PC-3 (cell line): ENCODE measurements around the gene SNRPA. TPM values are rescaled to one million over a fixed set of nuclear protein-coding genes. Genes with fewer than 3 reads are reported as not detected.

ENCODE experiments used
- ATAC-seq: fragments of 200-7000 bp; cut with Tn5 transposase; 2 replicates; pipeline ENCODE4 v1.9.1; 2020; ENCODE audit warnings: mild to moderate bottlenecking, moderate library complexity
- BruUV-seq: library from RNA; stranded (reverse); fragments of 400-500 nt; replicated peaks from 2 replicates; lab custom pipeline; 2021; lab: Mats Ljungman, UMichigan
- CTCF ChIA-PET: fragments of 300-600 bp; sonication (Branson Sonifier 250); formaldehyde crosslinking; loops from one replicate; lab custom pipeline; 2022; ENCODE audit warnings: antibody characterized with exemption; lab: Charles Lee
- POLR2A ChIA-PET: fragments of 300-600 bp; sonication (Branson Sonifier 250); formaldehyde crosslinking; loops from one replicate; lab custom pipeline; 2022; ENCODE audit warnings: antibody characterized with exemption; ENCODE audit not compliant: unreplicated experiment; lab: Charles Lee
- DNase-seq: peaks from one replicate; pipeline ENCODE4 v3.0.0-alpha.2; 2015
- H2AFZ ChIP-seq: fragments of 300-600 bp; sonication (generic); 2 replicates; pipeline ENCODE4 v1.6.0; 2016; ENCODE audit warnings: antibody characterized with exemption, low read length
- H3F3A ChIP-seq: fragments of 300-600 bp; sonication (generic); one replicate; pipeline ENCODE4 v1.6.0; 2017; ENCODE audit warnings: antibody characterized with exemption, low read length, control low read depth, mild to moderate bottlenecking; ENCODE audit not compliant: unreplicated experiment
- H3K27ac ChIP-seq: fragments of 300-600 bp; sonication (generic); 2 replicates; pipeline ENCODE4 v1.5.1; 2016; ENCODE audit warnings: mild to moderate bottlenecking, low read length
- H3K27me3 ChIP-seq: fragments of 300-600 bp; sonication (generic); 2 replicates; pipeline ENCODE4 v1.6.1; 2016; ENCODE audit warnings: low read length, mixed read lengths
- H3K36me3 ChIP-seq: fragments of 300-600 bp; sonication (generic); 2 replicates; pipeline ENCODE4 v1.6.1; 2016; ENCODE audit warnings: low read depth, mixed run types, low read length, mixed read lengths
- H3K4me1 ChIP-seq: fragments of 300-600 bp; sonication (generic); 2 replicates; pipeline ENCODE4 v1.5.1; 2016; ENCODE audit warnings: low read length; ENCODE audit not compliant: insufficient read depth
- H3K4me2 ChIP-seq: fragments of 300-600 bp; sonication (generic); 2 replicates; pipeline ENCODE4 v1.6.0; 2016; ENCODE audit warnings: low read length
- H3K4me3 ChIP-seq: fragments of 300-600 bp; sonication (generic); 2 replicates; pipeline ENCODE4 v1.5.1; 2016; ENCODE audit warnings: mild to moderate bottlenecking, low read length, mixed read lengths
- H3K79me2 ChIP-seq: fragments of 300-600 bp; sonication (generic); 2 replicates; pipeline ENCODE4 v1.6.1; 2017; ENCODE audit warnings: low read length, mixed read lengths
- H3K9ac ChIP-seq: fragments of 300-600 bp; sonication (generic); 2 replicates; pipeline ENCODE4 v1.6.0; 2016; ENCODE audit warnings: mild to moderate bottlenecking, low read length
- H3K9me2 ChIP-seq: fragments of 300-600 bp; sonication (generic); replicated peaks from 2 replicates; pipeline ENCODE4 v1.6.1; 2016; ENCODE audit warnings: mixed run types, low read length, mixed read lengths
- H3K9me3 ChIP-seq: fragments of 300-600 bp; sonication (generic); 2 replicates; pipeline ENCODE4 v1.6.1; 2016; ENCODE audit warnings: low read length, mixed read lengths
- H4K20me1 ChIP-seq: fragments of 300-600 bp; sonication (generic); 2 replicates; pipeline ENCODE4 v1.6.1; 2016; ENCODE audit warnings: low read length, mixed read lengths
- EZH2 ChIP-seq: fragments of 300-600 bp; sonication (generic); IDR thresholded peaks from one replicate; pipeline ENCODE4 v1.6.1; 2017; ENCODE audit warnings: antibody characterized with exemption, mild to moderate bottlenecking, low read length; ENCODE audit not compliant: unreplicated experiment
- EZH2phosphoT487 ChIP-seq: fragments of 300-600 bp; sonication (generic); IDR thresholded peaks from 2 replicates; pipeline ENCODE4 v1.6.1; 2018; ENCODE audit warnings: mild to moderate bottlenecking, antibody characterized with exemption, low read length, borderline replicate concordance
- intact Hi-C: fragments of 100-400 bp; cut with micrococcal nuclease; formaldehyde crosslinking; loops from 2 replicates; pipeline ENCODE4 v1.9.0; 2023
- total RNA-seq: library from RNA; depleted of rRNA; stranded (reverse); fragments of >200 nt; gene quantifications from 2 replicates; pipeline ENCODE4 v1.2.3, GENCODE V29; 2014
- TF ChIP-seq, protein P1 (sequence below): fragments of 300-600 bp; sonication (generic); conservative IDR thresholded peaks from 2 replicates; pipeline ENCODE4 v1.5.1; 2017; ENCODE audit warnings: antibody characterized with exemption, low read depth, mild to moderate bottlenecking, low read length

SNRPA gene
- total RNA-seq, 1 experiment from 2014 or later: 243 TPM

DNA sequence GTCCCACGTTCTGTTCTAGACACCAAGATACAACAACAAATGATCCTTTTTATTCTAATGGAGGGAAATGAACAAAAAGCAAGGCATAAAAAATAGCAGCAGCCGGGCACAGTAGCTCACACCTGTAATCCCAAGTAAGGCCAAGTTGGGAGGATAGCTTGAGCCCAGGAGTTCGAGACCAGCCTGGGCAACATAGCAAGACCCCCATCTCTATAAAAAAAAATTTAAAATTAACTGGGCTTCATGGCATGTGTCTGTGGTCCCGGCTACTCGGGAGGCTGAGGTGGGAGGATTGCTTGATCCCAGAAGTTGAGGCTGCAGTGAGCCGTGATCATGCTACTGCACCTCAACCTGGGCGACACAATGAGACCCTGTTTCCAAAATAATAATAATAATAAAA, 25.4 kb downstream of the SNRPA start:
- BruUV-seq: no TSS peak
- Histone ChIP-seq H3K9ac (no peak overlapping the region), H3K36me3 (no peaks in the 10 kb centered on the region), H3F3A (no peaks in the 10 kb centered on the region), H4K20me1 (no peaks in the 10 kb centered on the region), H3K9me3 (no peaks in the 10 kb centered on the region), H3K27me3 (no peaks in the 10 kb centered on the region), H3K4me3 (no peak overlapping the region), H3K9me2 (no peaks in the 10 kb centered on the region), H3K79me2 (no peaks in the 10 kb centered on the region), H3K4me1 (peaks cover 13% of the 10 kb centered on the region; the same call in 1 of the 2 replicates), H2AFZ (no peak overlapping the region), H3K27ac (no peak overlapping the region), H3K4me2 (0 out of 2 replicates have a peak overlapping the region, but pooled peaks have one; percentile 98)
- no peak for ATAC-seq
- TF ChIP-seq, protein P1, sequence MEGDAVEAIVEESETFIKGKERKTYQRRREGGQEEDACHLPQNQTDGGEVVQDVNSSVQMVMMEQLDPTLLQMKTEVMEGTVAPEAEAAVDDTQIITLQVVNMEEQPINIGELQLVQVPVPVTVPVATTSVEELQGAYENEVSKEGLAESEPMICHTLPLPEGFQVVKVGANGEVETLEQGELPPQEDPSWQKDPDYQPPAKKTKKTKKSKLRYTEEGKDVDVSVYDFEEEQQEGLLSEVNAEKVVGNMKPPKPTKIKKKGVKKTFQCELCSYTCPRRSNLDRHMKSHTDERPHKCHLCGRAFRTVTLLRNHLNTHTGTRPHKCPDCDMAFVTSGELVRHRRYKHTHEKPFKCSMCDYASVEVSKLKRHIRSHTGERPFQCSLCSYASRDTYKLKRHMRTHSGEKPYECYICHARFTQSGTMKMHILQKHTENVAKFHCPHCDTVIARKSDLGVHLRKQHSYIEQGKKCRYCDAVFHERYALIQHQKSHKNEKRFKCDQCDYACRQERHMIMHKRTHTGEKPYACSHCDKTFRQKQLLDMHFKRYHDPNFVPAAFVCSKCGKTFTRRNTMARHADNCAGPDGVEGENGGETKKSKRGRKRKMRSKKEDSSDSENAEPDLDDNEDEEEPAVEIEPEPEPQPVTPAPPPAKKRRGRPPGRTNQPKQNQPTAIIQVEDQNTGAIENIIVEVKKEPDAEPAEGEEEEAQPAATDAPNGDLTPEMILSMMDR: no peak
- TF ChIP-seq EZH2phosphoT487 (no peak), EZH2 (no peak)
- POLR2A ChIA-PET: no interaction called here
- intact Hi-C loops: no loop called here
- DNase-seq: no peak
- CTCF ChIA-PET: no interaction called here

DNA sequence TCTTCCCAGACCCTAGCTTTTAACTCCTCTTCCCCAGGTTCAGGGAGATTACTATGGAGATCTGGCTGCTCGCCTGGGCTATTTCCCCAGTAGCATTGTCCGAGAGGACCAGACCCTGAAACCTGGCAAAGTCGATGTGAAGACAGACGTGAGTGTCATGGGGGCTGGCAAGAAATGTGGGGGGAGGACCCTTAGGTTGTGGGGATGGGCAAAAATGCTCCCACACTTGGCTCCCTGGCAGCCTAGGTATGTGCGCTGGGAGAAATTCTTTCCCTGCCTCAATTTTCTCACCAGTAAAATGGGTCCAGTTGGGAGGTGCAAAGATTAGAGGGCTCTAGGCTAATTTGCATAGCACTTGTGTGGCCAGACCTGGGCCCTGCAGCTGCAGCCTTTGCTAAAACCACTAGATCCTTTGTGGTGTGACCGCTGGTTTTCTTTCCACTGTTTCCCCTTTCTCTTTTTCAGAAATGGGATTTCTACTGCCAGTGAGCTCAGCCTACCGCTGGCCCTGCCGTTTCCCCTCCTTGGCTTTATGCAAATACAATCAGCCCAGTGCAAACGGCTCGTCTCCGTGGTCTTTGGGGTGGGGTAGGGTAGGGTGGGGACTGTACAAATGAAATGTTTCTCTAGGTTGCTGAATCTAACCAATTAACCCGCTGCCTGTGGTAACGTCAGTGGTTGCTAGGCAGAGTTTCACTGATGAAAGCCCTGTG, 26.1 kb downstream of the SNRPA start:
- no TSS peak for BruUV-seq
- POLR2A ChIA-PET: interaction anchor here (0.5 to 1.0 kb wide), 3 partner anchors 12 to 1073 kb away, joined by 3 to 7 read pairs (median 3); partner anchors contain the start of genes ACTMAP and SNRPA

DNA sequence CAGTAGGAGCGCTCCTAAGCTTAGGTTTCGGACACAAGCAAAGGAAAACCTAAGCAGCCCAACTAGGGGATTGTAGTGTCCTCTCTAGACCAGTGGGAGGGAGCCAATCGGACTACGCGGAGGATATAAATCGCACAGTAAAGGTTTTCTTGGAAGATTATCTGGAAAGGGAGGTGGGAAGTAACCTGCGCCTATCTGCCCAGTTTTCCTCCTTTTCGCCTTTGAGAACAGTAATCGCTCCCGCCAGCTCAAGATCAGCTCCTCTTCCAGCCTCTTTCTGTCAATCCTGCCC, 26.6 kb downstream of the SNRPA start:
- intact Hi-C loops: no loop called here
- POLR2A ChIA-PET: interaction anchor here (0.5 to 1.0 kb wide), 3 partner anchors 11 to 1072 kb away, joined by 3 to 7 read pairs (median 3); partner anchors contain the start of genes ACTMAP and SNRPA

More for the DNA sequence above, 26.1 kb downstream of the SNRPA start:
- H3K4me2 ChIP-seq: peak overlapping the region; percentile 98
- peaks cover 13% of the 10 kb centered on the region; the same call in 1 of the 2 replicates for H3K4me1 ChIP-seq
- intact Hi-C loops: no loop called here
- no peaks in the 10 kb centered on the region for H3K36me3 ChIP-seq
- no peaks in the 10 kb centered on the region for H3K27me3 ChIP-seq
- no peaks in the 10 kb centered on the region for H3K79me2 ChIP-seq
- H3K4me3 ChIP-seq: peak overlapping the region; percentile 74
- H3F3A ChIP-seq: no peaks in the 10 kb centered on the region
- no peak for TF ChIP-seq EZH2phosphoT487
- H4K20me1 ChIP-seq: no peaks in the 10 kb centered on the region
- H3K9me3 ChIP-seq: no peaks in the 10 kb centered on the region
- no peaks in the 10 kb centered on the region for H3K9me2 ChIP-seq
- peak overlapping the region; percentile 95 for H2AFZ ChIP-seq
- ATAC-seq (peak; percentile 76), DNase-seq (peak; percentile 85)
- H3K27ac ChIP-seq: peak overlapping the region; percentile 72
- CTCF ChIA-PET: interaction anchor here (0.7 to 0.8 kb wide), 2 partner anchors 22 to 131 kb away, joined by 3 read pairs; partner anchors contain the start of gene EGLN2
- peak overlapping the region; percentile 58 for H3K9ac ChIP-seq

More for the DNA sequence above, 26.6 kb downstream of the SNRPA start:
- peak overlapping the region; percentile 98 for H3K4me2 ChIP-seq
- ATAC-seq (no peak), DNase-seq (no peak)
- no peaks in the 10 kb centered on the region for H3K27me3 ChIP-seq
- H4K20me1 ChIP-seq: no peaks in the 10 kb centered on the region
- TSS peak; percentile 98 for BruUV-seq
- H3K9ac ChIP-seq: peak overlapping the region; percentile 58
- no peaks in the 10 kb centered on the region for H3K79me2 ChIP-seq
- TF ChIP-seq EZH2phosphoT487: no peak
- TF ChIP-seq EZH2: no peak
- TF ChIP-seq, protein P1: no peak
- peak overlapping the region; percentile 72 for H3K27ac ChIP-seq
- no peaks in the 10 kb centered on the region for H3K9me3 ChIP-seq
- CTCF ChIA-PET: interaction anchor here (0.7 to 0.8 kb wide), 2 partner anchors 21 to 131 kb away, joined by 3 read pairs; partner anchors contain the start of gene EGLN2
- no peaks in the 10 kb centered on the region for H3K9me2 ChIP-seq
- H3K4me3 ChIP-seq: peak overlapping the region; percentile 74
- no peaks in the 10 kb centered on the region for H3K36me3 ChIP-seq
- no peaks in the 10 kb centered on the region for H3F3A ChIP-seq
- peak overlapping the region; percentile 95 for H2AFZ ChIP-seq
- peaks cover 13% of the 10 kb centered on the region; the same call in 1 of the 2 replicates for H3K4me1 ChIP-seq
